HepG2 (cell line): ENCODE data around the gene RASSF4. TPM values are rescaled to one million over a fixed set of nuclear protein-coding genes. Genes with fewer than 3 reads are reported as not detected.

Experiments used
- ATM ChIP-seq: fragments of 450-650 bp; IDR thresholded peaks from 2 replicates; pipeline ENCODE4 v1.7.1; 2017; ENCODE audit warnings: mild to moderate bottlenecking, borderline replicate concordance
- KDM1A ChIP-seq: IDR thresholded peaks from 2 replicates; pipeline ENCODE4 v1.6.1; 2016; ENCODE audit warnings: missing compliant biosample characterization
- KLF11 ChIP-seq: IDR thresholded peaks from 2 replicates; pipeline ENCODE4 v1.6.1; 2016; ENCODE audit warnings: missing compliant biosample characterization
- MED1 ChIP-seq: sonication (generic); formaldehyde crosslinking; IDR thresholded peaks from 2 replicates; pipeline ENCODE4 v1.4.0; 2020; ENCODE audit warnings: missing genetic modification reagents
- NCOA5 ChIP-seq: sonication (generic); formaldehyde crosslinking; IDR thresholded peaks from 2 replicates; pipeline ENCODE4 v1.4.0; 2020; ENCODE audit warnings: missing genetic modification reagents
- NR2F6 ChIP-seq, 2 experiments: IDR thresholded peaks; 2 replicates each; pipeline ENCODE4 v1.6.1; 2016; ENCODE audit warnings: antibody characterized with exemption in 1 of 2, mild to moderate bottlenecking in 1 of 2
- RBAK ChIP-seq: sonication (generic); formaldehyde crosslinking; IDR thresholded peaks from 2 replicates; pipeline ENCODE4 v1.5.1; 2020; ENCODE audit warnings: mild to moderate bottlenecking, missing genetic modification reagents
- SNAI1 ChIP-seq: sonication (generic); formaldehyde crosslinking; IDR thresholded peaks from 2 replicates; pipeline ENCODE4 v1.5.0; 2020; ENCODE audit warnings: mild to moderate bottlenecking, missing genetic modification reagents, borderline replicate concordance
- SRSF1 ChIP-seq: fragments of 200-400 bp; formaldehyde crosslinking; optimal IDR thresholded peaks from 2 replicates; pipeline ENCODE3; 2017; ENCODE audit warnings: mild to moderate bottlenecking, low read depth, low read length, moderate library complexity
- ZBTB1 ChIP-seq: sonication (generic); formaldehyde crosslinking; IDR thresholded peaks from 2 replicates; pipeline ENCODE4 v1.4.0; 2020; ENCODE audit warnings: missing genetic modification reagents, borderline replicate concordance
- ZFP36L1 ChIP-seq: sonication (generic); formaldehyde crosslinking; IDR thresholded peaks from 2 replicates; pipeline ENCODE4 v1.8.0; 2022; ENCODE audit warnings: mild to moderate bottlenecking, missing genetic modification reagents, moderate library complexity
- ZNF496 ChIP-seq: sonication (generic); formaldehyde crosslinking; IDR thresholded peaks from 2 replicates; pipeline ENCODE4 v1.8.1; 2023; ENCODE audit warnings: mild to moderate bottlenecking, moderate library complexity, missing genetic modification reagents; ENCODE audit not compliant: insufficient replicate concordance
- ZNF510 ChIP-seq: sonication (generic); formaldehyde crosslinking; IDR thresholded peaks from 2 replicates; pipeline ENCODE4 v1.4.0; 2020; ENCODE audit warnings: low read depth, mild to moderate bottlenecking, missing genetic modification reagents
- ZNF616 ChIP-seq: sonication (generic); formaldehyde crosslinking; IDR thresholded peaks from 2 replicates; pipeline ENCODE4 v1.5.0; 2020; ENCODE audit warnings: low read depth, mild to moderate bottlenecking, missing genetic modification reagents
- ZNF7 ChIP-seq: IDR thresholded peaks from 2 replicates; pipeline ENCODE4 v1.6.1; 2016; ENCODE audit warnings: missing biosample characterization, missing genetic modification reagents
- ZNF773 ChIP-seq: sonication (generic); formaldehyde crosslinking; IDR thresholded peaks from 2 replicates; pipeline ENCODE4 v1.4.0; 2020; ENCODE audit warnings: missing genetic modification reagents, borderline replicate concordance
- ZNF839 ChIP-seq: sonication (generic); formaldehyde crosslinking; IDR thresholded peaks from 2 replicates; pipeline ENCODE4 v1.4.0; 2020; ENCODE audit warnings: missing genetic modification reagents, mild to moderate bottlenecking, borderline replicate concordance
- polyA plus RNA-seq, 8 experiments: library from polyadenylated mRNA; depleted of rRNA in 3 of 8; stranded (reverse) in 7 of 8; unstranded in 1 of 8; fragments of >200 nt; fragmentation: Illumina TruSeq in 4 of 8; extraction: Trizol in 4 of 8; gene quantifications; 2 replicates each; pipeline versions ENCODE4 v1.2.1 to v1.2.3, GENCODE V29; 2011 to 2016; ENCODE audit warnings: low read depth in 4 of 8, missing spikeins in 1 of 8, mixed read lengths in 1 of 8; ENCODE audit not compliant: insufficient read depth in 1 of 8
- total RNA-seq, 5 experiments: library from RNA; depleted of rRNA; stranded (reverse); fragments of >200 nt; fragmentation: Illumina TruSeq; extraction: Trizol; gene quantifications; 2 replicates each; pipeline ENCODE4 v1.2.3, GENCODE V29; 2016; ENCODE audit warnings: low read depth in 1 of 5
- TF ChIP-seq, protein P1 (sequence below): sonication (generic); formaldehyde crosslinking; IDR thresholded peaks from 2 replicates; pipeline ENCODE4 v1.8.0; 2022; ENCODE audit warnings: mild to moderate bottlenecking, missing genetic modification reagents, moderate library complexity
- TF ChIP-seq, protein P2 (sequence below): sonication (generic); formaldehyde crosslinking; IDR thresholded peaks from 2 replicates; pipeline ENCODE4 v1.4.0; 2020; ENCODE audit warnings: missing genetic modification reagents, mild to moderate bottlenecking, borderline replicate concordance
- TF ChIP-seq, protein P3 (sequence below): sonication (generic); formaldehyde crosslinking; IDR thresholded peaks from 2 replicates; pipeline ENCODE4 v1.4.0; 2020; ENCODE audit warnings: low read depth, missing genetic modification reagents

RASSF4 gene
- total and polyA plus RNA-seq, 2 of the 13 experiments (the other 11 are each of a cell fraction or from before 2014, with no cell fraction given): 34.0 to 51.7 TPM

DNA sequence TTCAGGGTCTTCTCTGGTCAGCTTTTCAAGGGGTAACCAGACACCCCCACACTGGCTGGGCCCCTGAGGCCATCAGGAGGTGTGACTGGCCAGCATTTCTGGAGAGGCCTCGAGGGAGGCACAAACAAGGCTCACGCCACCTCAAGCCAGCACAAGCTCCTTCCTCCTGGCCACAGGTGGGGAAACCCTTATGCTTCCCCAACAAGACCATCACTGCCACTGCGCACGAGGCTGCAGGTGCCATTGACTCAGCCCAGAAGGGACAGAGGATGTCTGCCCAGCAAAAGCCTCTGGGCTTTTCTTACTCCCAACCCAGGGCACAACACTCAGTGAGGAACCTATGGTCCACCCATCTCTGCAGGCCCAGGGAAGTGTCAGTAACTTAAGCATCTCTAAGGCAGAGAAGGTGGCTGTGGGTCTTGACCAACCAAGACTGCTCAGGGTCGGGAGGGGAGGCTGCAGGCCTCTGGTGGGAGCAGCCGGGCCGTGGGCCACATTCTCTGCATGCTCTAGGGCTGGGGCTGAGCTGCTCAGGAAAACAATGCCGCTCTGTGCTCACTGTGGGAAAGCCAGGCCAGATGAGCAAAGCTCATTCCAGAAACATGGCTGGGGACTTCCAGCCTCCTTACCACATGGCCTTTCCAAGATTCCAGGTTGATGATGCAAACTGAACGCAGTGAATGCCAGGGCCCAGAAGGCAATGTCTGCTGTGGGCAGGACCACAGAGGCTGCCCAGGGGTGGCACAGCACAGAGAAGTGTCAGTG lies 24.2 kb upstream of the RASSF4 start (continued):
- TF ChIP-seq ZBTB1 (CRISPR knock-in tag) (no peak), ZFP36L1 (CRISPR knock-in tag) (peak; percentile 93), RBAK (CRISPR knock-in tag) (no peak), ZNF773 (CRISPR knock-in tag) (no peak), NCOA5 (CRISPR knock-in tag) (no peak), SRSF1 (no peak), ZNF839 (peak; percentile 79), MED1 (CRISPR knock-in tag) (peak; percentile 84), ZNF616 (CRISPR knock-in tag) (peak; percentile 78; the same call in 1 of the 2 replicates), SNAI1 (no peak), KLF11 (CRISPR knock-in tag) (peak; percentile 91; the same call in 1 of the 2 replicates), ATM (no peak), ZNF496 (CRISPR knock-in tag) (no peak), ZNF7 (CRISPR knock-in tag) (no peak), ZNF510 (0 out of 2 replicates have a peak, but pooled peaks have one; percentile 46), NR2F6 (IDR thresholded peaks at IDR 0.05) (peak; percentile 29; the same call in 1 of the 2 replicates), NR2F6 (CRISPR knock-in tag; IDR thresholded peaks at IDR 0.05) (peak; percentile 79; the same call in 1 of the 2 replicates), KDM1A (CRISPR knock-in tag) (peak; percentile 65; the same call in 1 of the 2 replicates)
- TF ChIP-seq, protein P1, sequence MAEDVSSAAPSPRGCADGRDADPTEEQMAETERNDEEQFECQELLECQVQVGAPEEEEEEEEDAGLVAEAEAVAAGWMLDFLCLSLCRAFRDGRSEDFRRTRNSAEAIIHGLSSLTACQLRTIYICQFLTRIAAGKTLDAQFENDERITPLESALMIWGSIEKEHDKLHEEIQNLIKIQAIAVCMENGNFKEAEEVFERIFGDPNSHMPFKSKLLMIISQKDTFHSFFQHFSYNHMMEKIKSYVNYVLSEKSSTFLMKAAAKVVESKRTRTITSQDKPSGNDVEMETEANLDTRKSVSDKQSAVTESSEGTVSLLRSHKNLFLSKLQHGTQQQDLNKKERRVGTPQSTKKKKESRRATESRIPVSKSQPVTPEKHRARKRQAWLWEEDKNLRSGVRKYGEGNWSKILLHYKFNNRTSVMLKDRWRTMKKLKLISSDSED (CRISPR knock-in tag): no peak
- TF ChIP-seq, protein P2, sequence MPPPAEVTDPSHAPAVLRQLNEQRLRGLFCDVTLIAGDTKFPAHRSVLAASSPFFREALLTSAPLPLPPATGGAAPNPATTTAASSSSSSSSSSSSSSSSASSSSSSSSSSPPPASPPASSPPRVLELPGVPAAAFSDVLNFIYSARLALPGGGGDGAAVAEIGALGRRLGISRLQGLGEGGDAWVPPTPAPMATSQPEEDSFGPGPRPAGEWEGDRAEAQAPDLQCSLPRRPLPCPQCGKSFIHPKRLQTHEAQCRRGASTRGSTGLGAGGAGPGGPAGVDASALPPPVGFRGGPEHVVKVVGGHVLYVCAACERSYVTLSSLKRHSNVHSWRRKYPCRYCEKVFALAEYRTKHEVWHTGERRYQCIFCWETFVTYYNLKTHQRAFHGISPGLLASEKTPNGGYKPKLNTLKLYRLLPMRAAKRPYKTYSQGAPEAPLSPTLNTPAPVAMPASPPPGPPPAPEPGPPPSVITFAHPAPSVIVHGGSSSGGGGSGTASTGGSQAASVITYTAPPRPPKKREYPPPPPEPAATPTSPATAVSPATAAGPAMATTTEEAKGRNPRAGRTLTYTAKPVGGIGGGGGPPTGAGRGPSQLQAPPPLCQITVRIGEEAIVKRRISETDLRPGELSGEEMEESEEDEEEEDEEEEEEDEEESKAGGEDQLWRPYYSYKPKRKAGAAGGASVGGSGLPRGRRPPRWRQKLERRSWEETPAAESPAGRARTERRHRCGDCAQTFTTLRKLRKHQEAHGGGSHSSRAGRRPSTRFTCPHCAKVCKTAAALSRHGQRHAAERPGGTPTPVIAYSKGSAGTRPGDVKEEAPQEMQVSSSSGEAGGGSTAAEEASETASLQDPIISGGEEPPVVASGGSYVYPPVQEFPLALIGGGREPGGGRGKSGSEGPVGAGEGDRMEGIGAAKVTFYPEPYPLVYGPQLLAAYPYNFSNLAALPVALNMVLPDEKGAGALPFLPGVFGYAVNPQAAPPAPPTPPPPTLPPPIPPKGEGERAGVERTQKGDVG (CRISPR knock-in tag): peak; percentile 77; the same call in 1 of the 2 replicates
- TF ChIP-seq, protein P3, sequence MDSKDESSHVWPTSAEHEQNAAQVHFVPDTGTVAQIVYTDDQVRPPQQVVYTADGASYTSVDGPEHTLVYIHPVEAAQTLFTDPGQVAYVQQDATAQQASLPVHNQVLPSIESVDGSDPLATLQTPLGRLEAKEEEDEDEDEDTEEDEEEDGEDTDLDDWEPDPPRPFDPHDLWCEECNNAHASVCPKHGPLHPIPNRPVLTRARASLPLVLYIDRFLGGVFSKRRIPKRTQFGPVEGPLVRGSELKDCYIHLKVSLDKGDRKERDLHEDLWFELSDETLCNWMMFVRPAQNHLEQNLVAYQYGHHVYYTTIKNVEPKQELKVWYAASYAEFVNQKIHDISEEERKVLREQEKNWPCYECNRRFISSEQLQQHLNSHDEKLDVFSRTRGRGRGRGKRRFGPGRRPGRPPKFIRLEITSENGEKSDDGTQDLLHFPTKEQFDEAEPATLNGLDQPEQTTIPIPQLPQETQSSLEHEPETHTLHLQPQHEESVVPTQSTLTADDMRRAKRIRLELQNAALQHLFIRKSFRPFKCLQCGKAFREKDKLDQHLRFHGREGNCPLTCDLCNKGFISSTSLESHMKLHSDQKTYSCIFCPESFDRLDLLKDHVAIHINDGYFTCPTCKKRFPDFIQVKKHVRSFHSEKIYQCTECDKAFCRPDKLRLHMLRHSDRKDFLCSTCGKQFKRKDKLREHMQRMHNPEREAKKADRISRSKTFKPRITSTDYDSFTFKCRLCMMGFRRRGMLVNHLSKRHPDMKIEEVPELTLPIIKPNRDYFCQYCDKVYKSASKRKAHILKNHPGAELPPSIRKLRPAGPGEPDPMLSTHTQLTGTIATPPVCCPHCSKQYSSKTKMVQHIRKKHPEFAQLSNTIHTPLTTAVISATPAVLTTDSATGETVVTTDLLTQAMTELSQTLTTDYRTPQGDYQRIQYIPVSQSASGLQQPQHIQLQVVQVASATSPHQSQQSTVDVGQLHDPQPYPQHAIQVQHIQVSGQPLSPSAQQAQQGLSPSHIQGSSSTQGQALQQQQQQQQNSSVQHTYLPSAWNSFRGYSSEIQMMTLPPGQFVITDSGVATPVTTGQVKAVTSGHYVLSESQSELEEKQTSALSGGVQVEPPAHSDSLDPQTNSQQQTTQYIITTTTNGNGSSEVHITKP (CRISPR knock-in tag): peak; percentile 47; the same call in 1 of the 2 replicates
